ENCODE measurements around the gene SUCO.

SUCO gene

DNA sequence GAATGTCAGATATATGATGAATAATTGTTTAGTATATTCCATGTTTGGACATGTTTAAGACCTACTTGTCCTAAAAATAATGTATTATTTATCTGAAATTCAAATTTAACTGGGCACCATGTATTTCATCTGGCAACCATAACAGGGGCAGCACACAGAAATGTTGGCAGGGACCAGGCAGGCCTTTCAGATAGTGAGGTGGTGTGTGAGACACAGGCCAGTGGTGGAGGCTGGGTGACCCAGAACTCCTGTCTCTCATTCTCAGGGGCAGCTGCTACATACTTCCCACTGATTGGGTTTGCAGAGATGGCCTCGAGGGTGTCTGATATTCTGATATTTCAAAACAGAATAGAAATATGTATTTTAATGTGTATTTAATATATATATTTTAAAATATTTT is 124.6 kb downstream of the SUCO start:
- no peak for DNase-seq

DNA sequence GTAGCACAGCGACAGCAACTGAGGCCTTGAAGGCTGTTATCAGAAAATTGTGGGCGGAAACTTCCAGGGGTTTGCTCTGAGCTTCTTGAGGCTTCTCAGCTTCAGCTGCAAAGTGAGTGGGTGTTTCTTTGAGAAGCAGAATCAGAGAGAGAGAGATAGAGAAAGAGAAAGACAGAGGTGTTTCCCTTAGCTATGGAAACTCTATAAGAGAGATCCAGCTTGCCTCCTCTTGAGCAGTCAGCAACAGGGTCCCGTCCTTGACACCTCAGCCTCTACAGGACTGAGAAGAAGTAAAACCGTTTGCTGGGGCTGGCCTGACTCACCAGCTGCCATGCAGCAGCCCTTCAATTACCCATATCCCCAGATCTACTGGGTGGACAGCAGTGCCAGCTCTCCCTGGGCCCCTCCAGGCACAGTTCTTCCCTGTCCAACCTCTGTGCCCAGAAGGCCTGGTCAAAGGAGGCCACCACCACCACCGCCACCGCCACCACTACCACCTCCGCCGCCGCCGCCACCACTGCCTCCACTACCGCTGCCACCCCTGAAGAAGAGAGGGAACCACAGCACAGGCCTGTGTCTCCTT is 126.0 kb downstream of the SUCO start, which contains the start of gene FASLG:
FASLG (plus strand) TSS at position 233 of the 583 bp plus-strand sequence; CDS start at position 332, 99 bp downstream.
- peak; percentile 80 for DNase-seq

DNA sequence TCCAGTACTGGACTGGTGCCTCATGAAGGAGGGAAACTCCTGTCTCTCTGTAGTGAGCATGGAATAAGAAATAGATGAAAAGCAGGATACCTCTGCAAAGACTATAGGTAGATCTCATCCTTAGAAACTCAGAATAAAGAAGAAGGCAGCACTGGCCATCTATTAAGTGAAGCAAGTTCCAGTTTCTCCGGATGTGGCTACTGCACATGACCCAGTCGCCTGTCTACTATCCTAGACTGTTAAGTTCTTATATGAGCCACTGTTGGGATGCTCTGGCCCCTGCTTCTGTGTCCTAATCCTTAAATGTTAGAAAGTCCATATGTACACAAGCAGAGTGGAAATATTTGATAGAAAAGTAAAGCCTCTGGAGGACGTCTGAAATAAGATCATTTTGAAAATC is 128.2 kb downstream of the SUCO start:
- DNase-seq = peak; percentile 59
